HG02759 (cell line): ENCODE data around the gene USP26.
"Not testable (repeated sequence)": the region's sequence is repeated elsewhere in the genome, so short reads cannot be mapped to it uniquely, and the experiment has no call there.

Source experiments
- ATAC-seq: cut with Tn5 transposase; IDR thresholded peaks from one replicate; pipeline ENCODE4 v1.9.1; 2021; ENCODE audit warnings: mild to moderate bottlenecking, moderate library complexity; ENCODE audit not compliant: unreplicated experiment

Gene USP26

GRCh38 chrX:133044145-133044786 is 52.6 kb downstream of the USP26 start:
- not testable (repeated sequence) for ATAC-seq

DNA sequence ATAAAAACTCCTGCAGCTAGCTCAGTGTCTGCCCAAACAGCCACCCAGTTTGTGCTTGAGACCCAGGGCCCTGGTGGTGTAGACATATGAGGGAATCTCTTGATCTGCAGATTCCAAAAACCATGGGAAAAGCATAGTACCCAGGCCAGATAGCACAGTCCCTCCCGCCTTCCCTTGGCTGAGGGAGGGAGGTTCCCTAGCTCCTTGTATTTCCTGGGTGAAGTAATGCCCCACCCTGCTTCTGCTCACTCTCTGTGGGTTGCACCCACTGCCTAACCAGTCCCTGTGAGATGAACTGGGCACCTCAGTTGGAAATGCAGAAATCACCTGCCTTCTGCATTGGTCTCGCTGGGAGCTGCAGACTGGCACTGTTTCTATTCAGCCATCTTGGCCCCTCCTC is 54.6 kb downstream of the USP26 start:
- no peak for ATAC-seq

- ATAC-seq = no peak
Observed at GRCh38 chrX:133033010-133033409, 63.9 kb downstream of the USP26 start.

DNA sequence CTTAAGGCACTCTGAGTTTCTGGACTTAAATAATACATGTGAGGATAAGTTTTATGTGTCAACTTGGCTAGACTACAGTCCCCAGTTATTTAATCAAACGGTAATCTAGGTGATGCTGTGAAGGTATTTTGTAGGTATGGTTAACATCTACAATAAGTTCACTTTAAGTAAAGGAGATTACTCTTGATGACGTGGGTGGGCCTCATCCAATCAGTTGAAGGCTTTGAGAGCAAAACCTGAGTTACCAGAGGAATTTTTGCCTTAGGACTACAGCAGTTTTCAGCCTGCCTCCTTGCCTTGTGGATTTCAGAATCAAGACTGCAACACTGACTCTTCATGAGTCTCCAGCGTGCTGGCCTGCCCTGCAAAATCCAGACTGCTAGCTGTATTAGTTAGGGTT is 78.7 kb downstream of the USP26 start:
- no peak for ATAC-seq

DNA sequence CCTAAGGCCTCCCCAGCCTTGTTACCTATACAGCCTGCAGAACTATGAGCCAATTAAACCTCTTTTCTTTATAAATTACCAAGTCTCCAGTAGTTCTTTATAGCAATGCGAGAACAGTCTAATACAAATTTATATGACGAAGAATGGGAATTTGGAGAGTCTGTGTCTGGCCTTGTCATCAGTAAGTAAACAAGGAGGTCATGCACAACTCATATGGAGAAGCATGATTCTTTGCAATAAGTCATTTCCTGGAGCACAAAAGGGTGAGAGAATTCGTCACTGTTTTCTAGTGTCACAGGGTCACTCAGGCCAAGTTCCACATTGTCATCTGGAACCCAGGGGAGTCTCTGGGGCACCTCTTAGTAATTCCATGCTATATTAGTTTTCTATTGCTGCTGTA is 89.5 kb downstream of the USP26 start:
- ATAC-seq = no peak

DNA sequence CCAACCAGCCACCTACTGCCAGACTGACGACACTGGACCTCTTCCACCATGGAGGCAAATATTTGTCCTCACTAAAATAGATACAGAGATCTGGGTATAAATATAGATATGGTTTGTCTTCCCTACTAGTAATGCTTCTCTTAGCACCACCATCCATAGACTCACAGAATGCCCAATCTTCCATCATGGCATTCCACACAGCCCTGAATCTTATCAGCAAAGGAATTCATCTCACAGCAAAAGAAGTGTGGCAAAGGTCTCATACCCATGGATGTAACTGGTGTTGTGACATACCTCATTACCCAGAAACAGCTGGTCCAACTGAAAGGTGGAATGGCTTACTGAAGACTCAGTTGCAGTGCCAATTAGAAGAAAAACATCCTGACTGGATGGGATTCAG is 91.3 kb downstream of the USP26 start:
- no peak for ATAC-seq

DNA sequence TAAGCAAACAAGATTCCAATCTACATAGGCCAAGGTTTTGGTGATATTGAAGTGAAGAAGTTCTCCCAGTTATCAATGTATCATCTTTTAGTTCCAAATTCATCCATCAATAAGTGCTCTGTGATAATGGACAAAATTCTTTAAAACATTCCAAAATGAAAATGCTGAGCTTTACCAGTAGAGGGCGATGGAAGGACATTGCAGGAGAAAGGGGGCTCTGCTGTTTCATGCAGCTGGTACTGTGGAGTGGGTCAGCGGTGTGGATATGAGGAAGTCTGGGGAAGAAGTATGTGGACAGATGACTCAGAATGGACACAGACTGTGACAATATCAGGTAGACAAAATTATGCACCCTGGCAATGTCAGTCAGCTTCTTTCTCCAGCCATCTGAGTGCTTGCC is 91.9 kb downstream of the USP26 start:
- ATAC-seq = no peak

DNA sequence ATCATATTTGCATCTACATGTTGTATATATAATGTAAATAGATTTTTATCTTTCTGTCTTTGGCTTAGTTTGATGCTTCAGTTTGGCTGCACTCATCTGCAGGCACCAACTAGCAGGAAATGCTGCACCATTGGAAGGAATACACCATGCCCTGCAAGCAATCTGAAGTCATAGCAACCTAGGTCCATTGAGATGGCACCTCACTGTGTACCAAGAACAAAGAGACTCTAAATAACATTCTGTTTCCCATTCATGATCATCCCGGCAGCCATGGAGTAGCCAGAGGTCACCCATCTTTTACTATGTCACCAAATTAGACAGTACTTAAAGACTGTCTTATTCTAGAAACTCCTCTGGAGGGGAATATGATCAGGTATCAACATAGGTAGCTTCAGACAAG is 97.7 kb downstream of the USP26 start:
- ATAC-seq = no peak

GRCh38 chrX:132990835-132991234 is 106.1 kb downstream of the USP26 start:
- no peak for ATAC-seq

DNA sequence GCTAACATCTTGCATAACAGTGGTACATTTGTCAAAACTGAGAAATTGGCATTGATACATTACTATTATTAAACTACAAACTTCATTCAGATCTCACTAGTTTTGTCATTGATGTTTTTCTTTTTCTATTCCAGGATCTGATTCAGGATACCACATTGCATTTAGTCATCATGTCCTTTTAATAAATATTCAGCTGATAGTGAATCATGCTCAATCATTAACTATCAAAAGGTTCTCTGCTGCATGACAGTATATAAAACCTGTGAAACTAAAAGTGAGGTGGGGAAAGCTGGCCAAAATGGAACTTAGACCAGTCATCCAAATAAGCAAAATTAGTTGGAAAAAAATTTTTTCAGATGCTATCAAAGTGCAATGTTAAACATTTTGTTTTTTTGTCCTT is 110.4 kb downstream of the USP26 start:
- no peak for ATAC-seq

DNA sequence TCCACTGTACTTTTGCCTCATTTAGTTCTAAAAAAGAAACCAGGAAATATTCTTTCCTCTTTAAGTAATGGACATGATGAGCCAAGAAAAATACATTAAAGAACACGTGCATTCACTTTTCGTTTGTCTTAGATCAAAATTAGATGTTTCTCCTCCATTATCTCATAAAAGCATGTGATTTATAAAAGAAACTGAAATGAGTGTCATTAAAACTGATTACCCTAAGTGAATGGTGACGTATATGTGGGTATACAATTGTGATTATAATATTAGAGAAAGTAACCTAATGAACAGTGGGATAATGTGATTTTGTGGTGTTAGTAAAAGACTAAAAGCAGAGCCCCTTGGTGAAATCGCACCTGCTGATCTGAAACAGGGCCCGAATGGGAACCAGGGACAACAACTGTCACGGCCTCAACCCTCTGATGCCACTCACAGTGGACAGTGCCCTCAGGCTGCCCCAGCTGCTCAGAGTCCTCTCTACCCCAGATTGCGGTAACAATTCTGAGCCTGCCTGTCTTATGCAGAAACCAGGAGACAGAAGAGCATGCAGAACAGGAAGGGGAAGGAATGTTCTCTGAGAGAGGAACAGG is 112.8 kb downstream of the USP26 start:
- ATAC-seq = no peak

DNA sequence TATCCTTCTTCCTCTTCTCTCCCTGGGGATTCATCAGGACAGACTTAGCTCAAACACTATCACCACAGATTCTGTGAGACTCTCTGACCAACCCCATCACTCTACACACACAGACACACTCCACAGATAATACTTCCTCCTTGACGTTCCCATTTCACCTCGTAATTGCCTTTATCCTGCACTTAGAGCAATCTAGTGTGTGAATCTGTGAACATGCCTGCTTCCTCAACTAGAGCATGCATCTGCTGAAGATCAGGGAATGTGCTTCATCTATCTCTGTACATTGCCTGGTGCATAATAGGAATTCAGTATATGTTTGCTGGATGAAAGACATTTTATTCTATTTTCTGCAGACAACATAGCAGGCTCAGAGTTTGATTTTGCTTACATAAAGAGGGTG is 113.4 kb downstream of the USP26 start:
- ATAC-seq = no peak

- ATAC-seq = not testable (repeated sequence)
Observed at GRCh38 chrX:132980035-132980434, 116.9 kb downstream of the USP26 start.
